Panc1 (cell line): ENCODE data around the gene SLC10A2. TPM values are rescaled to one million over a fixed set of nuclear protein-coding genes. Genes with fewer than 3 reads are reported as not detected.

ENCODE experiments used
- ATAC-seq: fragments of 200-7000 bp; cut with Tn5 transposase; 2 replicates; pipeline ENCODE4 v1.9.1; 2020; ENCODE audit warnings: mild to moderate bottlenecking, moderate library complexity
- BruUV-seq: library from RNA; stranded (reverse); fragments of 400-500 nt; replicated peaks from 2 replicates; lab custom pipeline; 2021; lab: Mats Ljungman, UMichigan
- CTCF ChIA-PET: fragments of 300-600 bp; sonication (Branson Sonifier 250); formaldehyde crosslinking; loops from one replicate; lab custom pipeline; 2022; ENCODE audit warnings: antibody characterized with exemption; lab: Charles Lee
- POLR2A ChIA-PET: fragments of 300-600 bp; sonication (Branson Sonifier 250); formaldehyde crosslinking; loops from one replicate; lab custom pipeline; 2022; ENCODE audit warnings: antibody characterized with exemption; lab: Charles Lee
- DNase-seq: peaks from one replicate; pipeline ENCODE4 v3.0.0-alpha.2; 2010; ENCODE audit warnings: low read depth, low spot score
- H3K27ac ChIP-seq: 2 replicates; pipeline ENCODE4 v1.5.1; 2011; ENCODE audit warnings: mild to moderate bottlenecking, low read length, inconsistent platforms
- H3K27me3 ChIP-seq: fragments of 200-500 bp; sonication (Bioruptor generic); 2 replicates; pipeline ENCODE4 v1.6.0; 2014; ENCODE audit warnings: low read length, inconsistent platforms; ENCODE audit not compliant: control insufficient read depth, insufficient read depth
- H3K36me3 ChIP-seq: fragments of 200-500 bp; sonication (Bioruptor generic); 2 replicates; pipeline ENCODE4 v1.5.1; 2014; ENCODE audit warnings: inconsistent platforms, mild to moderate bottlenecking, low read length, moderate library complexity; ENCODE audit not compliant: control insufficient read depth, insufficient read depth
- H3K4me1 ChIP-seq: 2 replicates; pipeline ENCODE4 v1.5.1; 2011; ENCODE audit warnings: inconsistent platforms, mild to moderate bottlenecking, low read length, moderate library complexity; ENCODE audit not compliant: control insufficient read depth, insufficient read depth
- H3K4me3 ChIP-seq, 2 experiments: 2 replicates each; pipeline ENCODE4 v1.5.1; 2011 to 2012; ENCODE audit warnings: low read depth in 2 of 2, low read length in 2 of 2, mild to moderate bottlenecking in 2 of 2, inconsistent platforms in 1 of 2, moderate library complexity in 1 of 2
- H3K9me3 ChIP-seq: fragments of 200-500 bp; sonication (Bioruptor generic); 2 replicates; pipeline ENCODE4 v1.5.1; 2014; ENCODE audit warnings: low read depth, mild to moderate bottlenecking, inconsistent platforms, low read length, moderate library complexity; ENCODE audit not compliant: control insufficient read depth, insufficient read depth
- POLR2AphosphoS5 ChIP-seq: IDR thresholded peaks from 2 replicates; pipeline ENCODE4 v1.6.1; 2012; ENCODE audit warnings: mild to moderate bottlenecking, low read depth, low read length, moderate library complexity
- REST ChIP-seq, 2 experiments: IDR thresholded peaks; 2 replicates each; pipeline ENCODE4 v1.6.1; 2011 to 2012; ENCODE audit warnings: low read depth in 2 of 2, control low read depth in 1 of 2, low read length in 1 of 2, mild to moderate bottlenecking in 1 of 2, moderate library complexity in 1 of 2; ENCODE audit not compliant: insufficient read depth in 1 of 2
- SIN3A ChIP-seq: IDR thresholded peaks from 2 replicates; pipeline ENCODE4 v1.6.1; 2012; ENCODE audit warnings: low read depth, mild to moderate bottlenecking, low read length, moderate library complexity, borderline replicate concordance; ENCODE audit not compliant: insufficient read depth
- TCF7L2 ChIP-seq: IDR thresholded peaks from 2 replicates; pipeline ENCODE4 v1.6.1; 2011; ENCODE audit warnings: mild to moderate bottlenecking, low read depth, low read length, inconsistent platforms
- in situ Hi-C: cut with HindIII; loops from 2 replicates; pipeline ENCODE4 v1.10.0; 2016; ENCODE audit warnings: low sequenced_read_pairs, low pct_unique_long_range_greater_than_20kb
- intact Hi-C: fragments of 100-400 bp; cut with micrococcal nuclease; formaldehyde crosslinking; loops from one replicate; pipeline ENCODE4 v1.10.0; 2022; ENCODE audit not compliant: unreplicated experiment
- total RNA-seq: library from RNA; stranded (reverse); gene quantifications from one replicate; pipeline ENCODE4 v1.2.1, GENCODE V29; 2021; ENCODE audit not compliant: unreplicated experiment
- TF ChIP-seq, protein P1 (sequence below): fragments of 450-650 bp; IDR thresholded peaks from 2 replicates; pipeline ENCODE4 v1.5.1; 2017; ENCODE audit warnings: mild to moderate bottlenecking

SLC10A2 gene
- total RNA-seq, 1 experiment from 2014 or later = not detected

DNA sequence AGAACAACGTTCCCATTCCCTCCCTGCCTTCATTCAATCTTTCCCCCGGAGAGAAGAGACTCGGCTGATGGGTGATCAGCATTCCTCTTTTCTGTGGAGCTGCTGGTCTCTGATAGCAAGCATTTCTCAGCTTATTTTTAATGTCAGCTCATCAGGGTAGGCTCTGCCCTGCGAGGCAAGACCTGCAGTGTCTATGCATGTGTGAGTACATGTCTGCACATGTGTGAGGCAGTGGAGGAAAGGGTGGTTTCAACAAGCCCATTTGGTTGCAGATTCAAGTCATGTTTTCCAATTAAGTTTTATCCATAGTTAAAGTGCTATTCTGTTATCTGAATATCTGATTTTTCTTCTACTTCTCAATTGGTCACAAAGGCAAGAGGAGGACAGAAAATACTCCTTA lies 19.5 kb downstream of the SLC10A2 start:
- intact Hi-C loops (no loop called here), in situ Hi-C loops (no loop called here)
- POLR2A ChIA-PET = no interaction called here
- DNase-seq (no peak), ATAC-seq (no peak)
- no peaks in the 10 kb centered on the region for H3K36me3 ChIP-seq
- no peak overlapping the region for H3K27ac ChIP-seq
- H3K4me3 ChIP-seq = no peak overlapping the region
- H3K9me3 ChIP-seq = no peaks in the 10 kb centered on the region
- TF ChIP-seq, protein P1, sequence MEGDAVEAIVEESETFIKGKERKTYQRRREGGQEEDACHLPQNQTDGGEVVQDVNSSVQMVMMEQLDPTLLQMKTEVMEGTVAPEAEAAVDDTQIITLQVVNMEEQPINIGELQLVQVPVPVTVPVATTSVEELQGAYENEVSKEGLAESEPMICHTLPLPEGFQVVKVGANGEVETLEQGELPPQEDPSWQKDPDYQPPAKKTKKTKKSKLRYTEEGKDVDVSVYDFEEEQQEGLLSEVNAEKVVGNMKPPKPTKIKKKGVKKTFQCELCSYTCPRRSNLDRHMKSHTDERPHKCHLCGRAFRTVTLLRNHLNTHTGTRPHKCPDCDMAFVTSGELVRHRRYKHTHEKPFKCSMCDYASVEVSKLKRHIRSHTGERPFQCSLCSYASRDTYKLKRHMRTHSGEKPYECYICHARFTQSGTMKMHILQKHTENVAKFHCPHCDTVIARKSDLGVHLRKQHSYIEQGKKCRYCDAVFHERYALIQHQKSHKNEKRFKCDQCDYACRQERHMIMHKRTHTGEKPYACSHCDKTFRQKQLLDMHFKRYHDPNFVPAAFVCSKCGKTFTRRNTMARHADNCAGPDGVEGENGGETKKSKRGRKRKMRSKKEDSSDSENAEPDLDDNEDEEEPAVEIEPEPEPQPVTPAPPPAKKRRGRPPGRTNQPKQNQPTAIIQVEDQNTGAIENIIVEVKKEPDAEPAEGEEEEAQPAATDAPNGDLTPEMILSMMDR = no peak
- TF ChIP-seq REST (IDR thresholded peaks at IDR 0.05; ENCODE audit: insufficient read depth in 1 of 2, low read depth in 2 of 2, low read length in 1 of 2) = no peak
- TF ChIP-seq POLR2AphosphoS5 = no peak
- TF ChIP-seq SIN3A = no peak
- TF ChIP-seq TCF7L2 = no peak
- CTCF ChIA-PET = interaction anchor here (0.6 kb wide), 1 partner anchor 15 kb away, joined by 3 read pairs; no protein-coding TSS in a partner anchor
- H3K4me1 ChIP-seq = no peaks in the 10 kb centered on the region
- no peaks in the 10 kb centered on the region for H3K27me3 ChIP-seq
- no TSS peak for BruUV-seq

- in situ Hi-C loops (no loop called here), intact Hi-C loops (no loop called here)
- TF ChIP-seq POLR2AphosphoS5 (no peak), TCF7L2 (no peak)
- Histone ChIP-seq H3K27ac (no peak overlapping the region), H3K9me3 (no peaks in the 10 kb centered on the region), H3K27me3 (no peaks in the 10 kb centered on the region), H3K4me3 (no peak overlapping the region), H3K36me3 (no peaks in the 10 kb centered on the region), H3K4me1 (no peaks in the 10 kb centered on the region)
- DNase-seq (no peak), ATAC-seq (no peak)
- BruUV-seq = no TSS peak
- ChIA-PET POLR2A (no interaction called here), CTCF (no interaction called here)
Observed at GRCh38 chr13:103044056-103044455, 22.2 kb downstream of the SLC10A2 start.

DNA sequence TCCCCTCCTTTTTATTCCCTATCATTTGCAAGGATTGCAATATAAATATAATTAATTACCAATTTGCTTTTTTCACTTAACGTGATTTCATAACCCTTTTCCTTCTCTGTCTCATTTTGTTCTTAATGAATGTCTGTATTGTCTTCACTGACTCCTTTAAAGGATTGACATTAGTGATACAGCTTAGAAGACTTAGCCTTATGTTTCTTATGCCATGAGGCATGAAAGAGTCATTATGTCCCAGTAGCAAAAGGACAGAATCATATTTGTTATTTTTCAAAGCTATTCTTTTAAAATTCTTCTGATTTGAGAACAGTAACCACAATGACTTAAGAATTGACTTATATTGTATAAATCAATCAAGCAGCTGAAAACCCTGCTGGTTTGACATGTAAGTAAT lies 26.2 kb downstream of the SLC10A2 start:
- Histone ChIP-seq H3K27me3 (no peaks in the 10 kb centered on the region), H3K9me3 (no peaks in the 10 kb centered on the region), H3K4me1 (no peaks in the 10 kb centered on the region), H3K27ac (no peak overlapping the region), H3K4me3 (no peak overlapping the region), H3K36me3 (no peaks in the 10 kb centered on the region)
- ATAC-seq (no peak), DNase-seq (no peak)
- TF ChIP-seq TCF7L2 (no peak), REST (IDR thresholded peaks at IDR 0.05; ENCODE audit: insufficient read depth in 1 of 2, low read depth in 2 of 2, low read length in 1 of 2) (no peak), POLR2AphosphoS5 (no peak), SIN3A (no peak)
- TF ChIP-seq, protein P1 = no peak
- ChIA-PET CTCF (no interaction called here), POLR2A (no interaction called here)
- no TSS peak for BruUV-seq
- in situ Hi-C loops (no loop called here), intact Hi-C loops (no loop called here)
